MCF 10A (cell line): Measurements from ENCODE around the gene RC3H2. TPM values are rescaled to one million over a fixed set of nuclear protein-coding genes. Genes with fewer than 3 reads are reported as not detected.

ENCODE experiments used
- BruUV-seq: library from RNA; stranded (reverse); fragments of 400-500 nt; replicated peaks from 2 replicates; lab custom pipeline; 2021; lab: Mats Ljungman, UMichigan
- CTCF ChIA-PET: fragments of 300-600 bp; sonication (Branson Sonifier 250); formaldehyde crosslinking; extraction: SDS; loops from one replicate; lab custom pipeline; 2021; ENCODE audit warnings: antibody characterized with exemption, inconsistent platforms; lab: Yijun Ruan, JAX
- POLR2A ChIA-PET: fragments of 300-600, 350-650 bp; sonication (Branson Sonifier 250); formaldehyde crosslinking; extraction: SDS; loops from one replicate; lab custom pipeline; 2020; ENCODE audit warnings: antibody characterized with exemption, inconsistent platforms; lab: Yijun Ruan, JAX
- DNase-seq: peaks from one replicate; pipeline ENCODE4 v3.0.0-alpha.2; 2018; ENCODE audit not compliant: unreplicated experiment
- H3K27ac Mint-ChIP-seq: one replicate; pipeline ENCODE4 v1.8.0; 2022; ENCODE audit warnings: mild to moderate bottlenecking, low read depth, mixed read lengths; ENCODE audit not compliant: unreplicated experiment
- H3K27me3 Mint-ChIP-seq: one replicate; pipeline ENCODE4 v1.8.0; 2022; ENCODE audit warnings: mixed read lengths; ENCODE audit not compliant: insufficient read depth, unreplicated experiment
- H3K36me3 Mint-ChIP-seq: one replicate; pipeline ENCODE4 v1.8.0; 2022; ENCODE audit warnings: mild to moderate bottlenecking, moderate library complexity, mixed read lengths; ENCODE audit not compliant: insufficient read depth, unreplicated experiment
- H3K4me1 Mint-ChIP-seq: one replicate; pipeline ENCODE4 v1.8.0; 2022; ENCODE audit warnings: mixed read lengths; ENCODE audit not compliant: insufficient read depth, unreplicated experiment
- H3K4me3 Mint-ChIP-seq: one replicate; pipeline ENCODE4 v1.8.0; 2022; ENCODE audit warnings: mild to moderate bottlenecking, moderate library complexity, mixed read lengths; ENCODE audit not compliant: unreplicated experiment
- H3K9me3 Mint-ChIP-seq: one replicate; pipeline ENCODE4 v1.8.0; 2022; ENCODE audit warnings: mixed read lengths; ENCODE audit not compliant: unreplicated experiment
- CTCF ChIP-seq: fragments of 200-600 bp; IDR thresholded peaks from one replicate; pipeline ENCODE4 v1.8.0; 2022; ENCODE audit warnings: antibody characterized with exemption, mild to moderate bottlenecking; ENCODE audit not compliant: unreplicated experiment
- intact Hi-C: fragments of 100-400 bp; cut with micrococcal nuclease; formaldehyde crosslinking; loops from 2 replicates; pipeline ENCODE4 v1.14.1; 2022
- total RNA-seq: library from RNA; stranded (reverse); gene quantifications from 2 replicates; pipeline ENCODE4 v1.2.3, GENCODE V29; 2022

Gene RC3H2
- total RNA-seq, 1 experiment from 2014 or later, result 59.1 TPM

- DNase-seq, result peak; percentile 97
- Mint-ChIP-seq H3K27me3 (no peaks in the 10 kb centered on the region), H3K27ac (no peak within 1 kb of the TSS), H3K4me3 (no peak within 1 kb of the TSS), H3K9me3 (no peaks in the 10 kb centered on the region), H3K4me1 (peaks cover 5% of the 10 kb centered on the region), H3K36me3 (peaks cover 26% of the 10 kb centered on the region)
- intact Hi-C loops, result loop anchor here (1.0 to 2.0 kb wide), 3 partner anchors 9 to 60 kb away; partner anchors contain the start of gene RC3H2
- TF ChIP-seq CTCF, result no peak
- CTCF ChIA-PET, result interaction anchor here (0.6 to 2.1 kb wide), 7 partner anchors 10 to 114 kb away, joined by 3 to 9 read pairs (median 3); partner anchors contain the start of genes RABGAP1 and ZBTB6
- BruUV-seq, result no TSS peak
- POLR2A ChIA-PET, result interaction anchor here (0.7 to 8.4 kb wide), 14 partner anchors 10 to 1474 kb away, joined by 3 to 162 read pairs (median 8); partner anchors contain the start of genes PDCL, RABGAP1, RC3H2 and ZBTB6
These were observed 26.3 kb upstream of the RC3H2 start, which contains the start of gene ZBTB26 for GRCh38 chr9:122931226-122932121. Gene ZBTB26, minus strand, starts transcription at chr9:122931512. Its CDS starts 11,578 bp downstream, at chr9:122919934.

GRCh38 chr9:122930541-122931225 lies 25.5 kb upstream of the RC3H2 start:
- Mint-ChIP-seq H3K27ac (no peak overlapping the region), H3K36me3 (peaks cover 19% of the 10 kb centered on the region), H3K4me3 (no peak overlapping the region), H3K4me1 (peaks cover 5% of the 10 kb centered on the region), H3K27me3 (no peaks in the 10 kb centered on the region), H3K9me3 (no peaks in the 10 kb centered on the region)
- no peak for DNase-seq
- BruUV-seq, result no TSS peak
- CTCF ChIA-PET, result interaction anchor here (0.9 to 1.6 kb wide), 4 partner anchors 10 to 419 kb away, joined by 3 to 7 read pairs (median 4); partner anchors contain the start of genes RABGAP1 and ZBTB6
- no peak for TF ChIP-seq CTCF
- intact Hi-C loops, result loop anchor here (1.0 to 2.0 kb wide), 3 partner anchors 10 to 61 kb away; partner anchors contain the start of gene RC3H2
- POLR2A ChIA-PET, result interaction anchor here (1.0 to 8.4 kb wide), 13 partner anchors 10 to 1208 kb away, joined by 4 to 162 read pairs (median 10); partner anchors contain the start of genes PDCL, RABGAP1, RC3H2 and ZBTB6

GRCh38 chr9:122929796-122930354 lies 24.7 kb upstream of the RC3H2 start:
- TF ChIP-seq CTCF, result no peak
- no peak overlapping the region for H3K4me3 Mint-ChIP-seq
- H3K36me3 Mint-ChIP-seq, result peaks cover 11% of the 10 kb centered on the region
- intact Hi-C loops, result loop anchor here (2.0 kb wide), 1 partner anchor 25 kb away; the partner anchor contains the start of gene RC3H2
- H3K9me3 Mint-ChIP-seq, result no peaks in the 10 kb centered on the region
- no peak for DNase-seq
- POLR2A ChIA-PET, result interaction anchor here (1.0 to 8.4 kb wide), 8 partner anchors 9 to 1207 kb away, joined by 3 to 162 read pairs (median 8); partner anchors contain the start of genes PDCL, RABGAP1, RC3H2 and ZBTB6
- H3K27ac Mint-ChIP-seq, result no peak overlapping the region
- no peaks in the 10 kb centered on the region for H3K27me3 Mint-ChIP-seq
- no TSS peak for BruUV-seq
- peaks cover 5% of the 10 kb centered on the region for H3K4me1 Mint-ChIP-seq
- CTCF ChIA-PET, result interaction anchor here (0.6 to 1.6 kb wide), 5 partner anchors 11 to 420 kb away, joined by 3 to 7 read pairs (median 4); partner anchors contain the start of genes RABGAP1 and ZBTB6
